C4-2B (cell line): Measurements from ENCODE around the gene TP73.

Experiments
- ZFX ChIP-seq: fragments of 450-650 bp; IDR thresholded peaks from 2 replicates; pipeline ENCODE4 v1.6.1; 2017
- TF ChIP-seq, protein P1 (sequence below): fragments of 450-650 bp; conservative IDR thresholded peaks from 2 replicates; pipeline ENCODE4 v1.5.1; 2017; ENCODE audit warnings: mild to moderate bottlenecking

- TF ChIP-seq, protein P1, sequence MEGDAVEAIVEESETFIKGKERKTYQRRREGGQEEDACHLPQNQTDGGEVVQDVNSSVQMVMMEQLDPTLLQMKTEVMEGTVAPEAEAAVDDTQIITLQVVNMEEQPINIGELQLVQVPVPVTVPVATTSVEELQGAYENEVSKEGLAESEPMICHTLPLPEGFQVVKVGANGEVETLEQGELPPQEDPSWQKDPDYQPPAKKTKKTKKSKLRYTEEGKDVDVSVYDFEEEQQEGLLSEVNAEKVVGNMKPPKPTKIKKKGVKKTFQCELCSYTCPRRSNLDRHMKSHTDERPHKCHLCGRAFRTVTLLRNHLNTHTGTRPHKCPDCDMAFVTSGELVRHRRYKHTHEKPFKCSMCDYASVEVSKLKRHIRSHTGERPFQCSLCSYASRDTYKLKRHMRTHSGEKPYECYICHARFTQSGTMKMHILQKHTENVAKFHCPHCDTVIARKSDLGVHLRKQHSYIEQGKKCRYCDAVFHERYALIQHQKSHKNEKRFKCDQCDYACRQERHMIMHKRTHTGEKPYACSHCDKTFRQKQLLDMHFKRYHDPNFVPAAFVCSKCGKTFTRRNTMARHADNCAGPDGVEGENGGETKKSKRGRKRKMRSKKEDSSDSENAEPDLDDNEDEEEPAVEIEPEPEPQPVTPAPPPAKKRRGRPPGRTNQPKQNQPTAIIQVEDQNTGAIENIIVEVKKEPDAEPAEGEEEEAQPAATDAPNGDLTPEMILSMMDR, result no peak
- no peak for TF ChIP-seq ZFX
Observed at GRCh38 chr1:3714284-3714741, 62.0 kb downstream of the TP73 start.
